ENCODE results near the gene FEM1A. TPM values are rescaled to one million over a fixed set of nuclear protein-coding genes. Genes with fewer than 3 reads are reported as not detected.
A peak's percentile ranks its signal among the peaks of the same experiment; 100 is the strongest.
"Not testable (repeated sequence)": the region's sequence is repeated elsewhere in the genome, so short reads cannot be mapped to it uniquely, and the experiment has no call there.

The FEM1A gene
- total and polyA plus RNA-seq, 4 experiments from 2014 or later = 1.3 to 16.7 (median 9.9) TPM

GRCh38 chr19:4830768-4831265 lies 39.3 kb downstream of the FEM1A start:
- Histone ChIP-seq H3K27me3 (ENCODE audit: insufficient read depth, low read length) (no peaks in the 10 kb centered on the region), H3K4me1 (ENCODE audit: insufficient read depth, low read length) (peaks cover 21% of the 10 kb centered on the region), H3K36me3 (ENCODE audit: insufficient read depth, low read length) (no peaks in the 10 kb centered on the region), H3K9me3 (ENCODE audit: control insufficient read depth in 1 of 2, low read length in 2 of 2) (no peaks in the 10 kb centered on the region), H3K4me3 (ENCODE audit: low read length in 2 of 2) (peak overlapping the region; percentile 43 to 83), H3K27ac (ENCODE audit: low read depth, low read length) (peak overlapping the region; percentile 92)
- Mint-ChIP-seq H3K9me3 (no peaks in the 10 kb centered on the region), H3K4me3 (peak overlapping the region; percentile 88 to 94 (median 90)), H3K27ac (peak overlapping the region; percentile 90 to 98 (median 96)), H3K27me3 (no peaks in the 10 kb centered on the region), H3K4me1 (peaks cover 20 to 36% (median 28%) of the 10 kb centered on the region in 4 donors), H3K36me3 (peaks cover 0 to 14% of the 10 kb centered on the region in 2 donors)
- DNase-seq = no peak
- POLR2A ChIA-PET (ENCODE audit: partially characterized antibody) = interaction anchor here (0.9 to 1.5 kb wide), 3 partner anchors 14 to 75 kb away, joined by 3 to 4 read pairs (median 3); no protein-coding TSS in a partner anchor
- intact Hi-C loops (cut with micrococcal nuclease) = loop anchor here (1.0 kb wide), 1 partner anchor 20 kb away; no protein-coding TSS in a partner anchor
- CTCF ChIA-PET (ENCODE audit: partially characterized antibody) = interaction anchor here (0.9 to 12.7 kb wide), 6 partner anchors 13 to 81 kb away, joined by 3 to 139 read pairs (median 6); no protein-coding TSS in a partner anchor

- peak within 1 kb of the TSS; percentile 92 for H3K27ac ChIP-seq (ENCODE audit: low read depth, low read length)
- CTCF ChIA-PET (ENCODE audit: partially characterized antibody) = interaction anchor here (0.9 to 12.7 kb wide), 7 partner anchors 14 to 81 kb away, joined by 3 to 139 read pairs (median 5); no protein-coding TSS in a partner anchor
- POLR2A ChIA-PET (ENCODE audit: partially characterized antibody) = interaction anchor here (0.9 to 1.5 kb wide), 3 partner anchors 15 to 74 kb away, joined by 3 to 4 read pairs (median 3); no protein-coding TSS in a partner anchor
- peak within 1 kb of the TSS; percentile 90 to 98 (median 96) for H3K27ac Mint-ChIP-seq
- DNase-seq = peak; percentile 80 to 88 (median 80)
- peaks cover 19 to 36% (median 28%) of the 10 kb centered on the region in 4 donors for H3K4me1 Mint-ChIP-seq
- H3K4me3 ChIP-seq (ENCODE audit: low read length in 2 of 2) = peak within 1 kb of the TSS; percentile 43 to 83
- no peaks in the 10 kb centered on the region for H3K9me3 Mint-ChIP-seq
- H3K9me3 ChIP-seq (ENCODE audit: control insufficient read depth in 1 of 2, low read length in 2 of 2) = no peaks in the 10 kb centered on the region
- intact Hi-C loops (cut with micrococcal nuclease) = loop anchor here (1.0 kb wide), 1 partner anchor 20 kb away; no protein-coding TSS in a partner anchor
- no peaks in the 10 kb centered on the region for H3K27me3 Mint-ChIP-seq
- H3K36me3 Mint-ChIP-seq = peaks cover 0 to 14% of the 10 kb centered on the region in 2 donors
- no peaks in the 10 kb centered on the region for H3K36me3 ChIP-seq (ENCODE audit: insufficient read depth, low read length)
- peaks cover 21% of the 10 kb centered on the region for H3K4me1 ChIP-seq (ENCODE audit: insufficient read depth, low read length)
- H3K27me3 ChIP-seq (ENCODE audit: insufficient read depth, low read length) = no peaks in the 10 kb centered on the region
- peak within 1 kb of the TSS; percentile 88 to 94 (median 90) for H3K4me3 Mint-ChIP-seq
These were observed 39.9 kb downstream of the FEM1A start, which contains the start of gene TICAM1 for GRCh38 chr19:4831304-4831978. Gene TICAM1 (minus strand): TSS chr19:4831712. CDS start chr19:4818377, 13,335 bp downstream.

GRCh38 chr19:4831979-4832340 lies 40.4 kb downstream of the FEM1A start:
- Histone ChIP-seq H3K4me1 (ENCODE audit: insufficient read depth, low read length) (peaks cover 21% of the 10 kb centered on the region), H3K4me3 (ENCODE audit: low read length in 2 of 2) (peak overlapping the region; percentile 43 to 83), H3K27ac (ENCODE audit: low read depth, low read length) (peak overlapping the region; percentile 92)
- peak overlapping the region; percentile 86 to 94 (median 91) for H3K27ac Mint-ChIP-seq
- intact Hi-C loops (cut with micrococcal nuclease) = loop anchor here (1.0 kb wide), 1 partner anchor 21 kb away; no protein-coding TSS in a partner anchor
- peak overlapping the region; percentile 88 to 94 (median 90) for H3K4me3 Mint-ChIP-seq
- not testable (repeated sequence) for DNase-seq; H3K36me3 ChIP-seq (ENCODE audit: insufficient read depth, low read length); H3K9me3 Mint-ChIP-seq; H3K27me3 ChIP-seq (ENCODE audit: insufficient read depth, low read length); H3K27me3 Mint-ChIP-seq; H3K9me3 ChIP-seq (ENCODE audit: control insufficient read depth in 1 of 2, low read length in 2 of 2)
- POLR2A ChIA-PET (ENCODE audit: partially characterized antibody) = interaction anchor here (1.5 kb wide), 1 partner anchor 16 kb away, joined by 3 read pairs; no protein-coding TSS in a partner anchor
- peaks cover 18 to 36% (median 28%) of the 10 kb centered on the region in 4 donors for H3K4me1 Mint-ChIP-seq
- H3K36me3 Mint-ChIP-seq = peaks cover 0 to 14% of the 10 kb centered on the region in 2 donors
- CTCF ChIA-PET (ENCODE audit: partially characterized antibody) = interaction anchor here (0.9 to 12.7 kb wide), 4 partner anchors 19 to 80 kb away, joined by 3 to 139 read pairs (median 5); no protein-coding TSS in a partner anchor

GRCh38 chr19:4832776-4833175 lies 41.2 kb downstream of the FEM1A start:
- Mint-ChIP-seq H3K27ac (peak overlapping the region; percentile 52 to 92 (median 74)), H3K4me1 (peaks cover 18 to 33% (median 26%) of the 10 kb centered on the region in 4 donors), H3K9me3 (no peaks in the 10 kb centered on the region), H3K27me3 (no peaks in the 10 kb centered on the region), H3K4me3 (peak overlapping the region; percentile 54 to 90 (median 66)), H3K36me3 (peaks cover 0 to 17% of the 10 kb centered on the region in 2 donors)
- H3K27me3 ChIP-seq (ENCODE audit: insufficient read depth, low read length) = no peaks in the 10 kb centered on the region
- H3K9me3 ChIP-seq (ENCODE audit: control insufficient read depth in 1 of 2, low read length in 2 of 2) = no peaks in the 10 kb centered on the region
- ChIA-PET CTCF (ENCODE audit: partially characterized antibody) (interaction anchor here (12.7 kb wide), 1 partner anchor 22 kb away, joined by 139 read pairs; no protein-coding TSS in a partner anchor), POLR2A (ENCODE audit: partially characterized antibody) (no interaction called here)
- H3K4me3 ChIP-seq (ENCODE audit: low read length in 2 of 2) = no peak overlapping the region
- no peaks in the 10 kb centered on the region for H3K36me3 ChIP-seq (ENCODE audit: insufficient read depth, low read length)
- H3K27ac ChIP-seq (ENCODE audit: low read depth, low read length) = no peak overlapping the region
- intact Hi-C loops (cut with micrococcal nuclease) = no loop called here
- no peak for DNase-seq
- peaks cover 21% of the 10 kb centered on the region for H3K4me1 ChIP-seq (ENCODE audit: insufficient read depth, low read length)

- H3K27ac ChIP-seq (ENCODE audit: low read depth, low read length) = no peak overlapping the region
- Mint-ChIP-seq H3K4me1 (peaks cover 6 to 15% (median 11%) of the 10 kb centered on the region in 4 donors), H3K4me3 (no peak overlapping the region), H3K27me3 (no peaks in the 10 kb centered on the region), H3K27ac (no peak overlapping the region), H3K36me3 (peaks cover 16 to 25% of the 10 kb centered on the region in 2 donors), H3K9me3 (no peaks in the 10 kb centered on the region)
- ChIA-PET CTCF (ENCODE audit: partially characterized antibody) (interaction anchor here (0.8 to 3.1 kb wide), 2 partner anchors 27 to 30 kb away, joined by 3 to 14 read pairs; no protein-coding TSS in a partner anchor), POLR2A (ENCODE audit: partially characterized antibody) (interaction anchor here (0.7 kb wide), 1 partner anchor 30 kb away, joined by 3 read pairs; no protein-coding TSS in a partner anchor)
- no peaks in the 10 kb centered on the region for H3K9me3 ChIP-seq (ENCODE audit: control insufficient read depth in 1 of 2, low read length in 2 of 2)
- H3K4me1 ChIP-seq (ENCODE audit: insufficient read depth, low read length) = peaks cover 12% of the 10 kb centered on the region
- no peaks in the 10 kb centered on the region for H3K27me3 ChIP-seq (ENCODE audit: insufficient read depth, low read length)
- H3K36me3 ChIP-seq (ENCODE audit: insufficient read depth, low read length) = peaks cover 5% of the 10 kb centered on the region
- no peak overlapping the region for H3K4me3 ChIP-seq (ENCODE audit: low read length in 2 of 2)
- DNase-seq = no peak
- intact Hi-C loops (cut with micrococcal nuclease) = no loop called here
These were observed 47.7 kb downstream of the FEM1A start for GRCh38 chr19:4839192-4839591.

- Histone ChIP-seq H3K36me3 (ENCODE audit: insufficient read depth, low read length) (peaks cover 8% of the 10 kb centered on the region), H3K4me3 (ENCODE audit: low read length in 2 of 2) (no peak overlapping the region), H3K9me3 (ENCODE audit: control insufficient read depth in 1 of 2, low read length in 2 of 2) (no peaks in the 10 kb centered on the region), H3K27me3 (ENCODE audit: insufficient read depth, low read length) (no peaks in the 10 kb centered on the region), H3K4me1 (ENCODE audit: insufficient read depth, low read length) (peaks cover 12% of the 10 kb centered on the region), H3K27ac (ENCODE audit: low read depth, low read length) (no peak overlapping the region)
- POLR2A ChIA-PET (ENCODE audit: partially characterized antibody) = interaction anchor here (1.0 kb wide), 1 partner anchor 33 kb away, joined by 3 read pairs; no protein-coding TSS in a partner anchor
- intact Hi-C loops (cut with micrococcal nuclease) = no loop called here
- no peak overlapping the region for H3K4me3 Mint-ChIP-seq
- peaks cover 20 to 36% of the 10 kb centered on the region in 2 donors for H3K36me3 Mint-ChIP-seq
- DNase-seq = no peak
- H3K4me1 Mint-ChIP-seq = peaks cover 6 to 15% (median 11%) of the 10 kb centered on the region in 4 donors
- H3K27me3 Mint-ChIP-seq = no peaks in the 10 kb centered on the region
- CTCF ChIA-PET (ENCODE audit: partially characterized antibody) = interaction anchor here (1.1 to 2.4 kb wide), 2 partner anchors 24 to 35 kb away, joined by 3 to 15 read pairs; no protein-coding TSS in a partner anchor
- H3K9me3 Mint-ChIP-seq = no peaks in the 10 kb centered on the region
- no peak overlapping the region for H3K27ac Mint-ChIP-seq
These were observed 52.1 kb downstream of the FEM1A start for GRCh38 chr19:4843647-4843965.
